Heart left ventricle (tissue), 16 donors: Measurements from ENCODE around the gene SIGLECL1. TPM values are rescaled to one million over a fixed set of nuclear protein-coding genes. Genes with fewer than 3 reads are reported as not detected.

Source experiments
- ATAC-seq, 4 donors: fragments of 200-7000 bp; cut with Tn5 transposase; one replicate each; pipeline ENCODE4 v1.9.1; 2020 to 2022; ENCODE audit warnings: moderate library complexity in 4 of 4, mild to moderate bottlenecking in 3 of 4, moderate number of reproducible peaks in 1 of 4
- DNase-seq, 5 donors: peaks; one replicate each; pipeline ENCODE4 v3.0.0-alpha.2; 2020
- H3K27ac ChIP-seq, 12 donors: fragments of 200-600 bp; sonication (generic) in 4 of 12; one replicate each; pipeline versions ENCODE4 v1.5.0 to v1.8.0; 2016 to 2022; ENCODE audit warnings: mild to moderate bottlenecking in 2 of 12
- H3K27me3 ChIP-seq, 9 donors: fragments of 200-600 bp; sonication (generic) in 2 of 9; one replicate each; pipeline versions ENCODE4 v1.5.1 to v1.8.0; 2016 to 2022; ENCODE audit warnings: mild to moderate bottlenecking in 3 of 9
- H3K36me3 ChIP-seq, 9 donors: fragments of 200-600 bp; sonication (generic) in 2 of 9; one replicate each; pipeline versions ENCODE4 v1.5.0 to v1.8.0; 2018 to 2022; ENCODE audit warnings: mild to moderate bottlenecking in 2 of 9
- H3K4me1 ChIP-seq, 12 donors: fragments of 200-600 bp; sonication (generic) in 4 of 12; one replicate each; pipeline versions ENCODE4 v1.5.0 to v1.8.0; 2016 to 2022; ENCODE audit warnings: mild to moderate bottlenecking in 3 of 12
- H3K4me3 ChIP-seq, 12 donors: fragments of 200-600 bp; sonication (generic) in 4 of 12; one replicate each; pipeline versions ENCODE4 v1.5.0 to v1.8.0; 2017 to 2022; ENCODE audit warnings: mild to moderate bottlenecking in 9 of 12, moderate library complexity in 4 of 12
- H3K9me3 ChIP-seq, 12 donors: fragments of 200-600 bp; sonication (generic) in 4 of 12; one replicate each; pipeline versions ENCODE4 v1.5.0 to v1.8.0; 2016 to 2022; ENCODE audit warnings: mild to moderate bottlenecking in 1 of 12
- CTCF ChIP-seq, 12 donors: fragments of 200-600 bp; sonication (generic) in 4 of 12; IDR thresholded peaks; one replicate each; pipeline versions ENCODE4 v1.5.0 to v1.8.0; 2018 to 2022; ENCODE audit warnings: antibody characterized with exemption in 12 of 12, mild to moderate bottlenecking in 5 of 12
- POLR2A ChIP-seq, 2 donors: fragments of 450-650 bp; IDR thresholded peaks; one replicate each; pipeline ENCODE4 v1.6.1; 2017; ENCODE audit warnings: antibody characterized with exemption in 2 of 2, mild to moderate bottlenecking in 2 of 2, moderate library complexity in 2 of 2
- WGBS, 4 donors: extraction: QIAGEN DNeasy Blood & Tissue Kit in 2 of 4; methylation state at CpG; one replicate each; pipeline versions ENCODE4 v1.1.5 to v1.1.7; 2013 to 2018; 5-methylcytosine and 5-hydroxymethylcytosine counted together
- intact Hi-C, 10 donors: fragments of 100-400 bp; cut with DNase I; formaldehyde crosslinking; loops; one replicate each; pipeline versions ENCODE4 v1.11.1 to v1.14.2; 2022
- polyA plus RNA-seq, 2 donors: library from polyadenylated mRNA; stranded (reverse); fragments of 200-250 nt; gene quantifications; one replicate each; pipeline ENCODE4 v1.2.3, GENCODE V29; 2013
- total RNA-seq, 9 donors: library from RNA; depleted of rRNA in 2 of 9; stranded (reverse); fragments of >200 nt in 2 of 9; fragmentation: NEBNext Ultra II Directional in 3 of 9; extraction: Animal tissue kit (Norgen Biotek cat#: 25700) in 3 of 9; gene quantifications; one replicate each; pipeline versions ENCODE4 v1.1.0 to v1.2.4, GENCODE V29; 2016 to 2023
- donor health status: ischemic (EF 13 %, LVEDD 7.1; RV severe dilation, severe dysfunction).
- donor health status: healthy with polysubstance abuse.
- donor health status: DM: no; HTN: yes; CAD: no.
- donor health status: DM: no; HTN: no; CAD: no.
- donor health status: ischemic (EF 25% LVEDD 6.9; RV normal size, moderate dysfunction).
- donor health status: ischemic (EF 25% LVEDD 5.7; RV mildly dilated, moderate dysfunction).
- donor health status: healthy.
- donor health status: DM: yes; HTN: yes; CAD: no.
- donor health status: ischemic (EF 35%, LVEDD 5.7; RV mildly dilated, moderate dysfunction).
- donor health status: nonischemic (EF 11% LVEDD 7.7; RV severe dilation, severe dysfunction).
- donor health status: DM: yes; HTN: yes; CAD: no.
- donor health status: PGD.
- donor health status: ischemic (EF 29% LVEDD 5.4; RV normal size, mild dysfunction).
- donor health status: nonischemic (EF 23%, LVEDD 6.1; RV moderate dilation, normal function).

Gene SIGLECL1
- total and polyA plus RNA-seq, 11 donors, result not detected

- Histone ChIP-seq H3K36me3 (no peaks in the 10 kb centered on the region), H3K27ac (no peak overlapping the region), H3K4me3 (no peak overlapping the region), H3K4me1 (no peaks in the 10 kb centered on the region), H3K27me3 (peaks cover 0 to 47% (median 7%) of the 10 kb centered on the region in 9 donors), H3K9me3 (peaks cover 0 to 8% (median 0%) of the 10 kb centered on the region in 12 donors)
- WGBS, 4 donors, result 51 to 70% (median 61%) methylated on average over 13 to 14 of the region's 14 CpGs
- ATAC-seq (no peak), DNase-seq (no peak)
- no peak for TF ChIP-seq POLR2A (IDR thresholded peaks at IDR 0.05)
- TF ChIP-seq CTCF (IDR thresholded peaks at IDR 0.05), result no peak
- intact Hi-C loops, result no loop called here
Observed at GRCh38 chr19:51293571-51294210, 42.8 kb downstream of the SIGLECL1 start.

GRCh38 chr19:51294211-51294976 lies 43.5 kb downstream of the SIGLECL1 start:
- no peak overlapping the region for H3K27ac ChIP-seq
- peaks cover 0 to 53% (median 7%) of the 10 kb centered on the region in 9 donors for H3K27me3 ChIP-seq
- peaks cover 0 to 7% (median 0%) of the 10 kb centered on the region in 12 donors for H3K9me3 ChIP-seq
- WGBS, 4 donors, result 66 to 73% (median 69%) methylated on average over 20 to 23 of the region's 23 CpGs
- no peak for ATAC-seq
- intact Hi-C loops, result no loop called here
- no peak for DNase-seq
- no peaks in the 10 kb centered on the region for H3K36me3 ChIP-seq
- H3K4me3 ChIP-seq, result no peak overlapping the region
- H3K4me1 ChIP-seq, result no peaks in the 10 kb centered on the region
- no peak for TF ChIP-seq POLR2A (IDR thresholded peaks at IDR 0.05)
- TF ChIP-seq CTCF (IDR thresholded peaks at IDR 0.05), result no peak

GRCh38 chr19:51294977-51295375 lies 44.1 kb downstream of the SIGLECL1 start:
- H3K27ac ChIP-seq, result no peak overlapping the region
- H3K27me3 ChIP-seq, result peaks cover 0 to 53% (median 7%) of the 10 kb centered on the region in 9 donors
- H3K36me3 ChIP-seq, result no peaks in the 10 kb centered on the region
- no peak overlapping the region for H3K4me3 ChIP-seq
- DNase-seq, result no peak
- 52 to 61% (median 57%) methylated on average over 11 to 12 of the region's 12 CpGs for WGBS, 4 donors
- no peak for TF ChIP-seq CTCF (IDR thresholded peaks at IDR 0.05)
- TF ChIP-seq POLR2A (IDR thresholded peaks at IDR 0.05), result no peak
- intact Hi-C loops, result no loop called here
- H3K9me3 ChIP-seq, result peaks cover 0 to under 1% (median 0%) of the 10 kb centered on the region in 12 donors
- no peak for ATAC-seq
- no peaks in the 10 kb centered on the region for H3K4me1 ChIP-seq

GRCh38 chr19:51295382-51296126 lies 44.7 kb downstream of the SIGLECL1 start:
- no peak overlapping the region for H3K27ac ChIP-seq
- H3K9me3 ChIP-seq, result no peaks in the 10 kb centered on the region
- TF ChIP-seq CTCF (IDR thresholded peaks at IDR 0.05), result no peak
- TF ChIP-seq POLR2A (IDR thresholded peaks at IDR 0.05), result no peak
- no peaks in the 10 kb centered on the region for H3K36me3 ChIP-seq
- H3K27me3 ChIP-seq, result peaks cover 0 to 57% (median 7%) of the 10 kb centered on the region in 9 donors
- ATAC-seq, result no peak
- intact Hi-C loops, result no loop called here
- 36 to 45% (median 42%) methylated on average over 13 to 15 of the region's 15 CpGs for WGBS, 4 donors
- DNase-seq, result no peak
- H3K4me1 ChIP-seq, result no peaks in the 10 kb centered on the region
- no peak overlapping the region for H3K4me3 ChIP-seq
